NCI-H345 treated with DMSO at 0.1 percent for 48 hours (cell line): Measurements from ENCODE around the gene RBM15B.

Source experiments
- DNase-seq: peaks from one replicate; lab custom pipeline; 2025; ENCODE audit not compliant: unreplicated experiment; lab: John Stamatoyannopoulos, UW

RBM15B gene

GRCh38 chr3:51441282-51442030 lies 50.4 kb downstream of the RBM15B start:
- no peak for DNase-seq

GRCh38 chr3:51445544-51446280 lies 54.6 kb downstream of the RBM15B start:
- no peak for DNase-seq
